ENCODE data around the gene FAM180B.

FAM180B gene

DNA sequence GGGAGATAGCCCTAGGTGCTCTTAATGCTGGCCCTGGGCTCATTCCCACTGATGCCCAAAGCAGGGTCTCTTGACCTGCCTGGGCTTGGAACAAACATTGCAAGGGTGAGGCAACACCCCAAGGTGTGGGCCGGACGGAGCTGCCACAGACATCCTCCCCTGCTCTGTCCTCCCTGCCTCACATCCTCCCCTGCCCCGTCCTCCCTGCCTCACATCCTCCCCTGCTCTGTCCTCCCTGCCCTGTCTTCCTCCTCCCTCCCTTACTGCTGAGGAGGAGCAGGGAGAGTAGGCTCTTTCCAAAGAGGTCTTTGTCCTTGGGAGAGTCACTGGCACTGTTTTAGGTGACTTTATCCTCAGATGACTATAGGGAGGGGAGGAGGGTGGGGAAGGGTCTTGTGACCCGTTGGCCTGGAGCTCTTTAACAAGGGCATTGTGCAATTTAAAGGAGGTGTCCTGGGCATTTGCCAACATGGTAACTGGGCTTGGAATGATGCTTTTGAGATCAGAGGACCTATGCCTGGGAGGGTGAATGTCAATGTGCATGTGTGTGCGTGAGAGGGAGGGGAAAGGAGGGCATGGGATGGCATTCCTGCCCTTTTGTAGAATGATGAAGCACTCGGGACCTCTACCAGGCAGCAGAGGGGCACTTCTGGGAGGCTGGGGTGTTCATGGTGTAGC is 700 bp downstream of the FAM180B start:
- no peak for TF ChIP-seq TCF4 (CRISPR knock-in tag; IDR thresholded peaks at IDR 0.05; ENCODE audit: borderline replicate concordance)
- no peak for TF ChIP-seq ZFP3 (CRISPR knock-in tag; IDR thresholded peaks at IDR 0.05)
- TF ChIP-seq, protein P1, sequence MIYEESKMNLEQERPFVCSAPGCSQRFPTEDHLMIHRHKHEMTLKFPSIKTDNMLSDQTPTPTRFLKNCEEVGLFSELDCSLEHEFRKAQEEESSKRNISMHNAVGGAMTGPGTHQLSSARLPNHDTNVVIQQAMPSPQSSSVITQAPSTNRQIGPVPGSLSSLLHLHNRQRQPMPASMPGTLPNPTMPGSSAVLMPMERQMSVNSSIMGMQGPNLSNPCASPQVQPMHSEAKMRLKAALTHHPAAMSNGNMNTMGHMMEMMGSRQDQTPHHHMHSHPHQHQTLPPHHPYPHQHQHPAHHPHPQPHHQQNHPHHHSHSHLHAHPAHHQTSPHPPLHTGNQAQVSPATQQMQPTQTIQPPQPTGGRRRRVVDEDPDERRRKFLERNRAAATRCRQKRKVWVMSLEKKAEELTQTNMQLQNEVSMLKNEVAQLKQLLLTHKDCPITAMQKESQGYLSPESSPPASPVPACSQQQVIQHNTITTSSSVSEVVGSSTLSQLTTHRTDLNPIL (CRISPR knock-in tag; IDR thresholded peaks at IDR 0.05; ENCODE audit: low read depth), result no peak
- TF ChIP-seq, protein P2, sequence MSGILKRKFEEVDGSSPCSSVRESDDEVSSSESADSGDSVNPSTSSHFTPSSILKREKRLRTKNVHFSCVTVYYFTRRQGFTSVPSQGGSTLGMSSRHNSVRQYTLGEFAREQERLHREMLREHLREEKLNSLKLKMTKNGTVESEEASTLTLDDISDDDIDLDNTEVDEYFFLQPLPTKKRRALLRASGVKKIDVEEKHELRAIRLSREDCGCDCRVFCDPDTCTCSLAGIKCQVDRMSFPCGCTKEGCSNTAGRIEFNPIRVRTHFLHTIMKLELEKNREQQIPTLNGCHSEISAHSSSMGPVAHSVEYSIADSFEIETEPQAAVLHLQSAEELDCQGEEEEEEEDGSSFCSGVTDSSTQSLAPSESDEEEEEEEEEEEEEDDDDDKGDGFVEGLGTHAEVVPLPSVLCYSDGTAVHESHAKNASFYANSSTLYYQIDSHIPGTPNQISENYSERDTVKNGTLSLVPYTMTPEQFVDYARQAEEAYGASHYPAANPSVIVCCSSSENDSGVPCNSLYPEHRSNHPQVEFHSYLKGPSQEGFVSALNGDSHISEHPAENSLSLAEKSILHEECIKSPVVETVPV (CRISPR knock-in tag; IDR thresholded peaks at IDR 0.05), result no peak
- no peak for TF ChIP-seq ESRRG (CRISPR knock-in tag; IDR thresholded peaks at IDR 0.05)
- TF ChIP-seq, protein P3, sequence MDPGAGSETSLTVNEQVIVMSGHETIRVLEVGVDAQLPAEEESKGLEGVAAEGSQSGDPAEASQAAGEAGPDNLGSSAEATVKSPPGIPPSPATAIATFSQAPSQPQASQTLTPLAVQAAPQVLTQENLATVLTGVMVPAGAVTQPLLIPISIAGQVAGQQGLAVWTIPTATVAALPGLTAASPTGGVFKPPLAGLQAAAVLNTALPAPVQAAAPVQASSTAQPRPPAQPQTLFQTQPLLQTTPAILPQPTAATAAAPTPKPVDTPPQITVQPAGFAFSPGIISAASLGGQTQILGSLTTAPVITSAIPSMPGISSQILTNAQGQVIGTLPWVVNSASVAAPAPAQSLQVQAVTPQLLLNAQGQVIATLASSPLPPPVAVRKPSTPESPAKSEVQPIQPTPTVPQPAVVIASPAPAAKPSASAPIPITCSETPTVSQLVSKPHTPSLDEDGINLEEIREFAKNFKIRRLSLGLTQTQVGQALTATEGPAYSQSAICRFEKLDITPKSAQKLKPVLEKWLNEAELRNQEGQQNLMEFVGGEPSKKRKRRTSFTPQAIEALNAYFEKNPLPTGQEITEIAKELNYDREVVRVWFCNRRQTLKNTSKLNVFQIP (CRISPR knock-in tag; IDR thresholded peaks at IDR 0.05; ENCODE audit: borderline replicate concordance, low read depth), result no peak
- TF ChIP-seq, protein P4, sequence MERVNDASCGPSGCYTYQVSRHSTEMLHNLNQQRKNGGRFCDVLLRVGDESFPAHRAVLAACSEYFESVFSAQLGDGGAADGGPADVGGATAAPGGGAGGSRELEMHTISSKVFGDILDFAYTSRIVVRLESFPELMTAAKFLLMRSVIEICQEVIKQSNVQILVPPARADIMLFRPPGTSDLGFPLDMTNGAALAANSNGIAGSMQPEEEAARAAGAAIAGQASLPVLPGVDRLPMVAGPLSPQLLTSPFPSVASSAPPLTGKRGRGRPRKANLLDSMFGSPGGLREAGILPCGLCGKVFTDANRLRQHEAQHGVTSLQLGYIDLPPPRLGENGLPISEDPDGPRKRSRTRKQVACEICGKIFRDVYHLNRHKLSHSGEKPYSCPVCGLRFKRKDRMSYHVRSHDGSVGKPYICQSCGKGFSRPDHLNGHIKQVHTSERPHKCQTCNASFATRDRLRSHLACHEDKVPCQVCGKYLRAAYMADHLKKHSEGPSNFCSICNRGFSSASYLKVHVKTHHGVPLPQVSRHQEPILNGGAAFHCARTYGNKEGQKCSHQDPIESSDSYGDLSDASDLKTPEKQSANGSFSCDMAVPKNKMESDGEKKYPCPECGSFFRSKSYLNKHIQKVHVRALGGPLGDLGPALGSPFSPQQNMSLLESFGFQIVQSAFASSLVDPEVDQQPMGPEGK (CRISPR knock-in tag; IDR thresholded peaks at IDR 0.05; ENCODE audit: borderline replicate concordance), result no peak
- no peak for TF ChIP-seq CSDC2 (CRISPR knock-in tag; IDR thresholded peaks at IDR 0.05)
- TF ChIP-seq ZNF70 (CRISPR knock-in tag; IDR thresholded peaks at IDR 0.05), result no peak
- no peak for TF ChIP-seq GLIS3 (CRISPR knock-in tag; IDR thresholded peaks at IDR 0.05)
- no peak for TF ChIP-seq ZC3H10 (CRISPR knock-in tag; IDR thresholded peaks at IDR 0.05)
- TF ChIP-seq BACH2 (CRISPR knock-in tag; IDR thresholded peaks at IDR 0.05; ENCODE audit: borderline replicate concordance), result no peak
- no peak for TF ChIP-seq RARB (CRISPR knock-in tag; IDR thresholded peaks at IDR 0.05)
- no peak for TF ChIP-seq ZNF8 (CRISPR knock-in tag; IDR thresholded peaks at IDR 0.05)
- no peak for TF ChIP-seq ZFP30 (CRISPR knock-in tag; IDR thresholded peaks at IDR 0.05)
- no peak for TF ChIP-seq SNAI2 (CRISPR knock-in tag; IDR thresholded peaks at IDR 0.05)
- no peak for TF ChIP-seq ARNTL (CRISPR knock-in tag; IDR thresholded peaks at IDR 0.05; ENCODE audit: borderline replicate concordance, low read depth)
- TF ChIP-seq OSR1 (CRISPR knock-in tag; IDR thresholded peaks at IDR 0.05), result no peak
- TF ChIP-seq TOX (CRISPR knock-in tag; IDR thresholded peaks at IDR 0.05; ENCODE audit: borderline replicate concordance), result no peak

DNA sequence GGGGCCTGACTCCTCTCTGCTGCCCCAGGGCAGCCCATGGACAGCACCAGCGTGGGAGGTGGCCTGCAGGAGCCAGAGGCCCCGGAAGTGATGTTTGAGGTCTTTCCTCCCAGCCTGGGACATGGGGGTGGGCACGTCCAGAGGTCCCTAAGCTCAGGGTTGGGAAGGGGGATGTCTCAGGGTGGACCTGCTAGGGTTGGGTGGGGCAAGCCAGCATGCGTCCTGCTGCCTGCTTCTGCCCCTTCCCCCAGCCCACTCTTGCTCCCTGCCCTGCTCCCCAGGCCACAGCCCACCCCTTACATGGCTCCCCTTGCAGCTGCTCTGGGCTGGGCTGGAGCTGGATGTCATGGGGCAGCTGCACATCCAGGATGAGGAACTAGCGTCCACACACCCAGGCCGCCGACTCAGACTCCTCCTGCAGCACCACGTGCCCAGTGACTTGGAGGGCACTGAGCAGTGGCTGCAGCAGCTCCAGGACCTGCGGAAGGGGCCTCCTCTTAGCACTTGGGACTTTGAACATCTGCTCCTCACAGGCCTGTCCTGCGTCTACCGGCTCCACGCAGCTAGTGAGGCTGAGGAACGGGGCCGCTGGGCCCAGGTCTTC is 1.3 kb downstream of the FAM180B start:
- ATAC-seq, result 0 out of 3 replicates have a peak, but pooled peaks have one; percentile 11
- TF ChIP-seq, protein P2 (CRISPR knock-in tag; IDR thresholded peaks at IDR 0.05), result no peak
- TF ChIP-seq ZFP30 (CRISPR knock-in tag; IDR thresholded peaks at IDR 0.05), result no peak
- no peak for TF ChIP-seq ZNF565 (CRISPR knock-in tag; conservative IDR thresholded peaks at IDR 0.05; ENCODE audit: low read depth)
- no peak for TF ChIP-seq CSDC2 (CRISPR knock-in tag; IDR thresholded peaks at IDR 0.05)
- TF ChIP-seq, protein P5, sequence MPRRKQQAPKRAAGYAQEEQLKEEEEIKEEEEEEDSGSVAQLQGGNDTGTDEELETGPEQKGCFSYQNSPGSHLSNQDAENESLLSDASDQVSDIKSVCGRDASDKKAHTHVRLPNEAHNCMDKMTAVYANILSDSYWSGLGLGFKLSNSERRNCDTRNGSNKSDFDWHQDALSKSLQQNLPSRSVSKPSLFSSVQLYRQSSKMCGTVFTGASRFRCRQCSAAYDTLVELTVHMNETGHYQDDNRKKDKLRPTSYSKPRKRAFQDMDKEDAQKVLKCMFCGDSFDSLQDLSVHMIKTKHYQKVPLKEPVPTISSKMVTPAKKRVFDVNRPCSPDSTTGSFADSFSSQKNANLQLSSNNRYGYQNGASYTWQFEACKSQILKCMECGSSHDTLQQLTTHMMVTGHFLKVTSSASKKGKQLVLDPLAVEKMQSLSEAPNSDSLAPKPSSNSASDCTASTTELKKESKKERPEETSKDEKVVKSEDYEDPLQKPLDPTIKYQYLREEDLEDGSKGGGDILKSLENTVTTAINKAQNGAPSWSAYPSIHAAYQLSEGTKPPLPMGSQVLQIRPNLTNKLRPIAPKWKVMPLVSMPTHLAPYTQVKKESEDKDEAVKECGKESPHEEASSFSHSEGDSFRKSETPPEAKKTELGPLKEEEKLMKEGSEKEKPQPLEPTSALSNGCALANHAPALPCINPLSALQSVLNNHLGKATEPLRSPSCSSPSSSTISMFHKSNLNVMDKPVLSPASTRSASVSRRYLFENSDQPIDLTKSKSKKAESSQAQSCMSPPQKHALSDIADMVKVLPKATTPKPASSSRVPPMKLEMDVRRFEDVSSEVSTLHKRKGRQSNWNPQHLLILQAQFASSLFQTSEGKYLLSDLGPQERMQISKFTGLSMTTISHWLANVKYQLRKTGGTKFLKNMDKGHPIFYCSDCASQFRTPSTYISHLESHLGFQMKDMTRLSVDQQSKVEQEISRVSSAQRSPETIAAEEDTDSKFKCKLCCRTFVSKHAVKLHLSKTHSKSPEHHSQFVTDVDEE (CRISPR knock-in tag; IDR thresholded peaks at IDR 0.05), result no peak

More for the DNA sequence above, 700 bp downstream of the FAM180B start:
- peak; percentile 14 for ATAC-seq

Data from SK-N-SH treated with all-trans-retinoic acid at 6 μM for 48 hours (cell line).